SK-N-MC (cell line): ENCODE data around the gene NDRG3.

ENCODE experiments used
- EZH2 ChIP-seq: fragments of 200-600 bp; sonication (generic); IDR thresholded peaks from one replicate; pipeline ENCODE4 v1.6.1; 2017; ENCODE audit warnings: antibody characterized with exemption
- FOXP2 ChIP-seq: optimal IDR thresholded peaks from 2 replicates; pipeline ENCODE3; 2011; ENCODE audit warnings: mild to moderate bottlenecking, moderate library complexity; ENCODE audit not compliant: insufficient read depth; ENCODE audit errors: extremely low read length, control extremely low read depth
- POLR2AphosphoS5 ChIP-seq: IDR thresholded peaks from 2 replicates; pipeline ENCODE4 v1.6.1; 2012; ENCODE audit warnings: mild to moderate bottlenecking, low read depth, low read length, borderline replicate concordance

- TF ChIP-seq EZH2, result no peak
- TF ChIP-seq POLR2AphosphoS5, result no peak
- no peak for TF ChIP-seq FOXP2
These were observed 45.5 kb downstream of the NDRG3 start for GRCh38 chr20:36700438-36700837.
